Suprapubic skin (tissue), 4 donors: ENCODE results near the gene SRMS. TPM values are rescaled to one million over a fixed set of nuclear protein-coding genes. Genes with fewer than 3 reads are reported as not detected.
A peak's percentile ranks its signal among the peaks of the same experiment; 100 is the strongest.

Source experiments
- DNase-seq, 2 donors: peaks; one replicate each; pipeline ENCODE4 v3.0.0-alpha.2; 2019; ENCODE audit warnings: low spot score in 2 of 2
- H3K27ac ChIP-seq: fragments of 200-600 bp; sonication (generic); one replicate; pipeline ENCODE4 v1.5.1; 2019
- H3K27me3 ChIP-seq: fragments of 200-600 bp; sonication (generic); one replicate; pipeline ENCODE4 v1.5.1; 2019
- H3K36me3 ChIP-seq: fragments of 200-600 bp; sonication (generic); one replicate; pipeline ENCODE4 v1.5.1; 2019
- H3K4me1 ChIP-seq: fragments of 200-600 bp; sonication (generic); one replicate; pipeline ENCODE4 v1.5.1; 2019
- H3K4me3 ChIP-seq: fragments of 200-600 bp; sonication (generic); one replicate; pipeline ENCODE4 v1.5.1; 2019; ENCODE audit warnings: mild to moderate bottlenecking
- H3K9me3 ChIP-seq: fragments of 200-600 bp; sonication (generic); one replicate; pipeline ENCODE4 v1.5.1; 2019
- EP300 ChIP-seq: sonication (generic); formaldehyde crosslinking; IDR thresholded peaks from one replicate; pipeline ENCODE4 v1.6.1; 2017; ENCODE audit warnings: antibody characterized with exemption
- POLR2A ChIP-seq, 2 donors: fragments of 450-650 bp; IDR thresholded peaks; one replicate each; pipeline ENCODE4 v1.6.1; 2017; ENCODE audit warnings: antibody characterized with exemption in 2 of 2, mild to moderate bottlenecking in 2 of 2, moderate library complexity in 2 of 2
- POLR2AphosphoS5 ChIP-seq, 3 donors: sonication (generic); formaldehyde crosslinking; IDR thresholded peaks; one replicate each; pipeline ENCODE4 v1.6.1; 2017; ENCODE audit warnings: antibody characterized with exemption in 3 of 3
- WGBS: methylation state at CpG from one replicate; pipeline ENCODE4 v1.1.5; 2018; 5-methylcytosine and 5-hydroxymethylcytosine counted together
- total RNA-seq, 4 donors: library from RNA; depleted of rRNA; stranded (reverse); fragments of >200 nt; gene quantifications; one replicate each; pipeline ENCODE4 v1.1.0, GENCODE V29; 2016
- TF ChIP-seq, protein P1 (sequence below), 2 donors: fragments of 200-600 bp in 1 of 2; fragments of 450-650 bp in 1 of 2; sonication (generic) in 1 of 2; IDR thresholded peaks; one replicate each; pipeline ENCODE4 v1.5.1; 2016 to 2019; ENCODE audit warnings: antibody characterized with exemption in 2 of 2, mild to moderate bottlenecking in 1 of 2, moderate library complexity in 1 of 2

The SRMS gene
- total RNA-seq, 4 donors from 2014 or later: 1.3 TPM; not detected in 3

- Histone ChIP-seq H3K9me3 (no peaks in the 10 kb centered on the region), H3K4me3 (no peak overlapping the region), H3K4me1 (no peaks in the 10 kb centered on the region), H3K36me3 (no peaks in the 10 kb centered on the region), H3K27ac (no peak overlapping the region), H3K27me3 (peaks cover 3% of the 10 kb centered on the region)
- 90% methylated on average over 22 of the region's 23 CpGs for WGBS
- TF ChIP-seq, protein P1, sequence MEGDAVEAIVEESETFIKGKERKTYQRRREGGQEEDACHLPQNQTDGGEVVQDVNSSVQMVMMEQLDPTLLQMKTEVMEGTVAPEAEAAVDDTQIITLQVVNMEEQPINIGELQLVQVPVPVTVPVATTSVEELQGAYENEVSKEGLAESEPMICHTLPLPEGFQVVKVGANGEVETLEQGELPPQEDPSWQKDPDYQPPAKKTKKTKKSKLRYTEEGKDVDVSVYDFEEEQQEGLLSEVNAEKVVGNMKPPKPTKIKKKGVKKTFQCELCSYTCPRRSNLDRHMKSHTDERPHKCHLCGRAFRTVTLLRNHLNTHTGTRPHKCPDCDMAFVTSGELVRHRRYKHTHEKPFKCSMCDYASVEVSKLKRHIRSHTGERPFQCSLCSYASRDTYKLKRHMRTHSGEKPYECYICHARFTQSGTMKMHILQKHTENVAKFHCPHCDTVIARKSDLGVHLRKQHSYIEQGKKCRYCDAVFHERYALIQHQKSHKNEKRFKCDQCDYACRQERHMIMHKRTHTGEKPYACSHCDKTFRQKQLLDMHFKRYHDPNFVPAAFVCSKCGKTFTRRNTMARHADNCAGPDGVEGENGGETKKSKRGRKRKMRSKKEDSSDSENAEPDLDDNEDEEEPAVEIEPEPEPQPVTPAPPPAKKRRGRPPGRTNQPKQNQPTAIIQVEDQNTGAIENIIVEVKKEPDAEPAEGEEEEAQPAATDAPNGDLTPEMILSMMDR (IDR thresholded peaks at IDR 0.05): no peak
- TF ChIP-seq POLR2AphosphoS5 (IDR thresholded peaks at IDR 0.05) (no peak), POLR2A (IDR thresholded peaks at IDR 0.05) (no peak), EP300 (no peak)
- DNase-seq: no peak
Measured at GRCh38 chr20:63582382-63583063, 35.0 kb upstream of the SRMS start.

DNA sequence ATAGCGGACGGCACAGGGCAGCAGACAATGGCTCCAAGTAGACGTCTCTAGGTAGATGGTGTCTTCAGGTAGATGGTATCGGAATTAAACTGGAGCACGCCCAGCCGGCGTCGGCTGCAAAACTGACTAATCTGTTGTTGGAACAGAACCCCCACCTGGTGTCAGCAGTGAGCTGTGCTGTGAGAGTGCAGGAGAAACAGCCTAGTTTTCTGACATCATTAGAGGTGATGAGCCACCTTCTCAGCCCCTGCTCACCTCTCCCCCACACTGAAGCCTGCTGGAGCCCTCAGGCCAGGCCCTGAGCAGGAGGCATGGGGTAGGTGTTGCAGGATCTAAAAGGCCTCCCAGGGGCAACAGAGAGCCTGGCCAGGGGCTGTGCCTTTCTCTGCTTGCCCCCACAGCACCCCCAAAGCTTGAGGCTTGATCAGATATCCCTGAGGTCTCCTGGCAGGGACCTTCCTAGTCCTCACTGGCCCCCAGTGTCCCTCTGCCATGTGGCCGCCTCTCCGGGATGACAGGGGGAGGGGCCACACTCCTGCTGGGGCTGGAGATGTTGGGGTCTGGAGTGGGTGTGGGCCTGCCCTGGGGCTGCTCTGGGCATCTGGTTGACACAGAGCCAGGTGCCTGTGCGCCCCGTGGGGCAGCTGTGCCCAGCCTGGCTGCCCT, 33.4 kb upstream of the SRMS start:
- Histone ChIP-seq H3K4me1 (no peaks in the 10 kb centered on the region), H3K4me3 (no peak overlapping the region), H3K36me3 (no peaks in the 10 kb centered on the region), H3K27ac (no peak overlapping the region), H3K27me3 (peaks cover 3% of the 10 kb centered on the region), H3K9me3 (no peaks in the 10 kb centered on the region)
- no peak for TF ChIP-seq POLR2A (IDR thresholded peaks at IDR 0.05)
- TF ChIP-seq, protein P1 (IDR thresholded peaks at IDR 0.05): peak in 1 of 2 donors; percentile 49
- peak in 1 of 2 donors; percentile 62 for DNase-seq
- WGBS: 48% methylated on average over 10 of the region's 12 CpGs

DNA sequence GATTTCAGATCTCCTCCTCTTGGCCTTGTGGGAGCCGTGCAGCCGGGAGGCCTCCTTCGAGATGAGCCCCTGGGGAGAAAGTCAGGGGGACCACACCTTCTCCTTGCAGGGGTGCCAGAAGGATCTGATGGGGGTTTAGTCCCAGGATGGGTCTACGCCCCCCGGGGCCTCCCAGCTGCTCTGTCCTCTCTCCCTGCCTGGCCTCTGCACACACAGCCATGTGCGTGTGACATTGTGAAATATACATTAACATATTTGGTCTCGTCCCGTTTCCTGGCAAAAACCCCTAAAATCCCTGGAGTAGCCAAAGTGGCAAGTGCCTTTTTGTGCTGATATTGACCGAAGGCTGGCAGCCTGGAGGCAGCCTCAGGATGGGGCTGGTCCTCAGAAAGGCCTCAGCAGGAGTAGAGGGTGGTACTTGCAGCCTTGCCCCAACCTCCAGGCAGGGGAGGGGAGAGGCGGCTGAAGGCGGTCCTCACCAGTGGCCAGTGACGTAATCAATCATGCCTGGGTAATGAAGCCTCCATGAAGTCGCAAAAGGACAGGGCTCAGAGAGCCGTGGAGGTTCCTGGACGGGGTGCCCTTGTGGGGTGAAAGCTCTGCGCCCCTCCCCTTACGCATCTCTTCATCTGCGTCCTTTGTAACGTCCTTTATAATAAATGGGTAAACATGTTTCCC, 31.6 kb upstream of the SRMS start:
- 77% methylated on average over 19 of the region's 19 CpGs for WGBS
- Histone ChIP-seq H3K36me3 (no peaks in the 10 kb centered on the region), H3K9me3 (no peaks in the 10 kb centered on the region), H3K27ac (no peak overlapping the region), H3K4me3 (no peak overlapping the region), H3K4me1 (peaks cover 10% of the 10 kb centered on the region), H3K27me3 (peaks cover 3% of the 10 kb centered on the region)
- no peak for DNase-seq
- no peak for TF ChIP-seq POLR2A (IDR thresholded peaks at IDR 0.05)
- TF ChIP-seq EP300: no peak
- no peak for TF ChIP-seq POLR2AphosphoS5 (IDR thresholded peaks at IDR 0.05)
- TF ChIP-seq, protein P1 (IDR thresholded peaks at IDR 0.05): no peak

- no peaks in the 10 kb centered on the region for H3K9me3 ChIP-seq
- H3K4me3 ChIP-seq: no peak overlapping the region
- no peak for TF ChIP-seq POLR2A (IDR thresholded peaks at IDR 0.05)
- TF ChIP-seq EP300: no peak
- TF ChIP-seq POLR2AphosphoS5 (IDR thresholded peaks at IDR 0.05): no peak
- TF ChIP-seq, protein P1 (IDR thresholded peaks at IDR 0.05): no peak
- WGBS: 78% methylated on average over 23 of the region's 26 CpGs
- H3K36me3 ChIP-seq: no peaks in the 10 kb centered on the region
- H3K4me1 ChIP-seq: peaks cover 14% of the 10 kb centered on the region
- H3K27me3 ChIP-seq: peaks cover 3% of the 10 kb centered on the region
- H3K27ac ChIP-seq: no peak overlapping the region
- no peak for DNase-seq
Measured at GRCh38 chr20:63578224-63579016, 30.9 kb upstream of the SRMS start.
